SK-MEL-5 (cell line): ENCODE results near the gene KCTD19. TPM values are rescaled to one million over a fixed set of nuclear protein-coding genes. Genes with fewer than 3 reads are reported as not detected.

ENCODE experiments used
- DNase-seq: peaks from one replicate; pipeline ENCODE4 v3.0.0-alpha.2; 2016; ENCODE audit warnings: low read depth, low spot score
- in situ Hi-C: cut with HindIII; loops from 2 replicates; pipeline ENCODE4 v1.10.0; 2016; ENCODE audit warnings: low sequenced_read_pairs, high pct_unique_total_duplicates, low pct_unique_long_range_greater_than_20kb
- total RNA-seq: library from RNA; depleted of rRNA; stranded (reverse); fragments of >200 nt; shearing (Covaris generic); gene quantifications from 2 replicates; pipeline ENCODE4 v1.2.3, GENCODE V29; 2014

Gene KCTD19
- total RNA-seq, 1 experiment from 2014 or later = not detected

- in situ Hi-C loops = no loop called here
- no peak for DNase-seq
Observed at GRCh38 chr16:67277294-67277998, 49.1 kb downstream of the KCTD19 start.

DNA sequence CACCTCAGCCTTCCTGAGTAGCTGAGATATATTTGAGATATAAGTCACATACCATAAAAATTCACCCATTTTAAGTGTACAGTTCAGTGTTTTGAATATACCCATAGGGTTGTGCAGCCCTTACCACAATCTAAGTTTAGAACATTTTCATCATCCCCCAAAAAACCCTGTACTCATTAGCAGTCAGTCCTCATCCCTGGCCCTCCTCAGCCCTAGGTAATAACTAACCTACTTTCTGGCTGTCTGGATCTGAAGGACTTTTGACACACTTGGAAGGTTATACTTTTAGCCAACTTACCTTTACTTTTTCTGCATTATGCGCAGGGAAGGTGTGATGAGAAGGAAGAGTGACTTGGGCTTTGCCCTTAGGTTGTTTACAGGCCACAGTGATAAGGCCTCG, 51.2 kb downstream of the KCTD19 start:
- in situ Hi-C loops = no loop called here

DNA sequence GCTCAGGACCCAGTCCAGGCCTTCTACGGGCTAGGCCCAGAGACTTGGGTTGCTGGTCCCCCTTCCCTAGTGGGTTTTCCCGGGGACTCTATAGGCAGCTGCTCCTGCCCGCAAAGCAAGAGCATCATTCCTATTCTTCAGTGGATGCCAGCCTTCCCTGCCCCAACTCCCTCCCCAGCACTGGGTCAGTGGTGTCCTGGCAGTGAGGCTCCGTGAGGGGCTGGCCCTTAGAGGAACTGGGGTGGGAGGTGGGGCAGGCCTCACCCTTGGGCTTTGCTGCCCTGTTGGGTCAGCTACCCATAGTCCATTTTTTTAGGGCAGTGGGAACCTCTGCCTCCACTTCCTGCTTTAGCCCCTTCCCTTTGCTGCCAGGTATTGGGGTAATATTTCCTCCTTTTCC, 55.1 kb downstream of the KCTD19 start:
- no peak for DNase-seq
- in situ Hi-C loops = no loop called here

More for the DNA sequence above, 51.2 kb downstream of the KCTD19 start:
- no peak for DNase-seq

- in situ Hi-C loops = no loop called here
Observed at GRCh38 chr16:67270931-67271338, 55.6 kb downstream of the KCTD19 start.

GRCh38 chr16:67269766-67270165, 56.8 kb downstream of the KCTD19 start:
- DNase-seq = no peak
- in situ Hi-C loops = no loop called here

More at GRCh38 chr16:67270931-67271338, 55.6 kb downstream of the KCTD19 start:
- no peak for DNase-seq

DNA sequence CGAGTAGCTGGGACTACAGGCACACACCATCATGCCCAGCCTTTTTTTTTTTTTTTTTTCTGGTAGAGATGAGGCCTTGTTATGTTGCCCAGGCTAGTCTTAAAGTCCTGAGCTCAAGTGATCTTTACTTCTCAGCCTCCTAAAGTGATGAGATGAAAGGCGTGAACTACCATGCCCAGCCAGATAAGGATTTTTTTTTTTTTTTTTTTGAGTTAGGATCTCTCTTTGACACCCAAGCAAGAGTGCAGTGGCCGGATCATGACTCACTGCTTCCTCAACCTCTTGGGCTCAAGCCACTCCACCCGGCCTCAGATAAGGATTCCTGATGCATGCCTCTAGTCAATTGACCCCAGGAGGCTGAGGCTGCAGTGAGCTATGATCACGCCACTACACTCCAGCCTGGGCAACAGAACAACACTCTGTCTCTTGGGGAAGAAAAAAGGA, 58.4 kb downstream of the KCTD19 start:
- in situ Hi-C loops = no loop called here
- no peak for DNase-seq

- in situ Hi-C loops = no loop called here
- DNase-seq = no peak
Observed at GRCh38 chr16:67265834-67266233, 60.7 kb downstream of the KCTD19 start.

DNA sequence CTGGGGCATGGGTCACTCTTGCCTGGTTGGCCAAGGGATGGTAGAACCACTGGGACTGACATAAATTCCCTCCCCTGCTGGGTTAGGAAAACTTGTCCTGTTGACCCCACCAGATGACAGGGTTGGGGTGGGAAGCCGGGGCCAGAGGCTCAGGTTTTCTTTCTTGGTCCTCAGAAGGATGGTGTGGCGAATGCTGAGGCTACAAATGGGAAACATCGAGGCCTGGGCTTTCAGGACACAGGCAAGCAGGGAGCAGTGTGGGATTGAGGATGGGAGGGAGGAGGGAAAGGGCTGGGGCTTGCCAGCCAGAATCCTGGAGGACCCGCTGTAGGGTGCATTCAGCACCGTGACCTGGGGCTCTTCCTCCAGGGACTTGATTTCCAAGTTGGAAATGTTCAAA, 61.7 kb downstream of the KCTD19 start:
- in situ Hi-C loops = no loop called here
- DNase-seq = no peak

GRCh38 chr16:67264277-67264676, 62.3 kb downstream of the KCTD19 start:
- in situ Hi-C loops = no loop called here
- no peak for DNase-seq

DNA sequence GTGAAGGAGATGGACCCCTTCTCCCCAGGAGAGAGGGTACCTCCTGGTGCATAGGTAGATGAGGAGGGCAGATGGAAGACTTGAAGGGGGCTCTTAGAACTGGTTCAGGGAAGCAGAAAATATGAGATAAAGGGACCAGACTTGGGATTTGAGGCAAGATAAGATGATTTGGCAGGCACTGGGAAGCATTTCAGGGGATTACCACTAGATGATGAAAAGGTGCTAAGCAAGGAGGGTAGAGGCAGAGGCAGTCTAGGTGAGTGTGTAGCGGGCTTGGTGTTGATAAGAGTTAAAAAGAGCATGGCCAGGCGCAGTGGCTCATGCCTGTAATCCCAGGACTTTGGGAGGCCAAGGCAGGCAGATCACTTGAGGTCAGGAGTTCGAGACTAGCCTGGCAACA, 63.3 kb downstream of the KCTD19 start:
- no peak for DNase-seq
- in situ Hi-C loops = no loop called here

DNA sequence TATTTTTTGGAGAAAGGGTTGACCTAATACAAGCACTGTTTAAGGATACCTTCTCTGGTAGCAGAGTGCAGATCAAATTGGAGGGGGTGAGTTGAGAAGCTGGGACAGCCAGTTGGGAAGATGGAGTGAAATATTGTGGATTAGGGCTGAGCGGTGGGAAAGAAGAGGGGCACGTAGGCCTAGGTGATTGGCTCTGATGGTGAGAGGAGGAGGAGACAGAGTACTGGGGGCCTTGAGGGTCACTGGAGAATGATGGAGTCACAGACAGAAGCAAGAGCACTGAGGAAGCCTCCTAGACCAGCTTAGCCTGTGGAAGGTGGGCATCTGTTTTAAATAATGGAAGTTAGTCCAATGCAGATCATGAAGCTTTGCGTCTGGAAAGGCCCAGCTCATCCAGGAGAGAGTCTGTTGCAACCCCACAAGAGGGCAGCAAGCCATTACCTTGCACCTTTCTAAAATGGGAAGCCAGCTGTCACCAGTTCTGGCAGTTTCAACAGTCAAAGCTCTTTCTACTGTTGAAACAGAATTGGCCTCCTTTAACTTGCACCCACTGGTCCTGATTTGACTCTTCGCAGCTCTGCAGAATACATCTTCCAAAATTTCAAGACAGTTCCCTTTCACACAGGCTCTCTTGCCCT, 66.0 kb downstream of the KCTD19 start:
- peak; percentile 53 for DNase-seq
- in situ Hi-C loops = no loop called here

DNA sequence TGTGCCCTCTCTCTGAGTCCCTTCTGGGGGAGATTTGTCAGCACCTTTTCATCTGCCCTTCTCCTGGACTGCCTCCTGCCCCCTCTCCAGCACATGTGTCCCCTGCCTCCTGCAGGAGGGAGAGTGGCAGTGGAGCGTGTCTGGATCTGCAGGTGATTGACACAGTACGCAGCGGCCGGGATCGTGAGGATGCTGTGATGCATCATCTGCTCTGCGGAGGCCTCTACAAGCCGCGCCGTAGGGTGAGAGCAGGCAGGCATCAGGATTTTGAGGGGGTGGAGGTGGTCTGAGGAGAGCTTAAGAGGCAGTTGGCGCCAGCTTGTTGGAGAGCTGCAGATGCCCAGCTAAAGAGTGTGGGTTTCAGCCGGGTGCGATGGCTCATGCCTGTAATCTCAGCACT, 66.8 kb downstream of the KCTD19 start:
- no peak for DNase-seq
- in situ Hi-C loops = no loop called here

DNA sequence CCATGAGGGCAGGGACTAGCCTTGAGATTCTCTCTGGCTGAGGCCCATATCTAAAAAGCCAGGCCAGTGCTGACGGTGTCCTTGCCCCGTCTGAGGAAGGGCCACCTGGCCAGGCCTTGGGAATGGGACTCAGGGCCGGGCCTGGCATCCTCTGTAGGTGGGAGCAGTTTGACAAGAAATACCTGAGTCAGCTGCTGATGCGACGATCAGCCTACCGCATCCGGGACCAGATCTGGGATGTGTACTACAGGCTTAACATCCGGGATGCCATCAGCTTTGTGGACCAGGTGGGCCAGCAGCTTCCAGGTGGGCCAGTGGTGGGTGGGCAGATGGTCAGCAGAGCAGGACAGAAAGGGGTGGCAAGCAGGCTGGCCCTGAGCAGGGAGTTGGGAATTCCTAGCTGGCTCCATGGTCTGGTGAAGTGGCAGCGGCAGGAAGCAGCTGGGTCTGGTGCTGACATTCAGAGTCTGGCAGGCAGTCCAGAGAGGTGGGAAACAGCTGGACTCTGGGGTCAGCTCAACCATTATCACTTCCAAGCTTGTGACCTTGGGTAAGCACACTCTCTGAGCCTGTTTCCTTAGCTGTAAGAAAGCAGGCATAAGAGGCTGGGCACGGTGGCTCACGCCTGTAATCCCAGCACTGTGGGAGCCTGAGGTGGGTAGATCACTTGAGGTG, 68.2 kb downstream of the KCTD19 start:
- no peak for DNase-seq
- in situ Hi-C loops = no loop called here

GRCh38 chr16:67257486-67258160, 68.9 kb downstream of the KCTD19 start:
- in situ Hi-C loops = no loop called here
- no peak for DNase-seq

DNA sequence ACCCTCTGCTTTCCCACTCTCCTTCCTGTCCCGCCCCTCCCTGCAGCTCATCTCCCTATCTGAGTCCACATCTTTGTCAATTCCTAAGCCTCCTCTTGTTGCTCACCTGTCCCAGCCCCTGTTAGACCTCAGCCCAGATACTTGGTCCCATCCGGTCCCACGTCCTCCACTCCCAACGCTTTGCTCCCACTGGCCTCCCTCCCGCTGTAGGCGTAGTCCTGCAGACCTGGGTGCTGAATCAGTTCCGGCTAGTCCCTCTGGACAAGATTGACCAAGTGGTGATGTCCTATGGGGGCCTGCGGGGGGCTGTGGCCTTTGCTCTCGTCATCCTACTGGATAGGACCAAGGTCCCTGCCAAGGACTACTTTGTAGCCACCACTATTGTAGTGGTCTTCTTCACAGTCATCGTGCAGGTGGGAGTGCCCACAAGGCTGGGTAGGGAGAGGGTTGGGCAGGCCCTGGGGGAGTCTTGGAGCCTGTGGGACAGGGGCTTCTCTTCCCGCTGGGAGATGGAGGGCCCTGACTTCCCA, 69.8 kb downstream of the KCTD19 start:
- in situ Hi-C loops = no loop called here
- no peak for DNase-seq

- no peak for DNase-seq
- in situ Hi-C loops = no loop called here
Observed at GRCh38 chr16:67255553-67256221, 70.9 kb downstream of the KCTD19 start.

- no peak for DNase-seq
- in situ Hi-C loops = no loop called here
Observed at GRCh38 chr16:67254801-67255552, 71.6 kb downstream of the KCTD19 start.
